Measurements from ENCODE around the gene RAB9B.

- TF ChIP-seq POLR2A (IDR thresholded peaks at IDR 0.05) (no peak), CTCF (IDR thresholded peaks at IDR 0.05) (no peak)
Observed at GRCh38 chrX:103776546-103776945, 55.5 kb downstream of the RAB9B start, which contains the start of gene PLP1.
